Dermis lymphatic vessel endothelial cell (primary cell): Measurements from ENCODE around the gene TGM6. TPM values are rescaled to one million over a fixed set of nuclear protein-coding genes. Genes with fewer than 3 reads are reported as not detected.

Experiments used
- total RNA-seq: library from RNA; depleted of rRNA; stranded (reverse); fragments of >200 nt; gene quantifications from 2 replicates; pipeline ENCODE4 v1.2.1, GENCODE V29; 2014

Gene TGM6
- total RNA-seq, result not detected in 2 replicates

GRCh38 chr20:2380601-2381000, at the start of gene TGM6:
TGM6 (plus strand) TSS chr20:2380901; CDS start chr20:2380969, 68 bp downstream.

GRCh38 chr20:2470423-2471193, 89.9 kb downstream of the TGM6 start, which contains the start of gene SNRPB:
SNRPB (minus strand) TSS chr20:2470789; CDS start chr20:2470690, 99 bp downstream.

Other genes starting within 250 kb of the TGM6 start
- gene TGM3, start 84.9 kb upstream of the TGM6 start, total RNA-seq, result not detected in 2 replicates
- 212 and 228 TPM in 2 replicates for gene SNRPB, start 89.9 kb downstream of the TGM6 start, total RNA-seq
- 8.3 and 8.4 TPM in 2 replicates for gene ZNF343, start 128.0 kb downstream of the TGM6 start, total RNA-seq
- gene TMC2, start 155.7 kb downstream of the TGM6 start, total RNA-seq, result not detected in 2 replicates